Measurements from ENCODE around the gene APP.

GRCh38 chr21:26085882-26086281 is 84.7 kb downstream of the APP start:
- TF ChIP-seq POLR2A (IDR thresholded peaks at IDR 0.05) (no peak), CTCF (IDR thresholded peaks at IDR 0.05) (no peak)
